GM19372 (cell line): ENCODE data around the gene KBTBD12.

ENCODE experiments used
- ATAC-seq: cut with Tn5 transposase; IDR thresholded peaks from one replicate; pipeline ENCODE4 v1.9.1; 2021; ENCODE audit warnings: mild to moderate bottlenecking, low read depth, moderate library complexity; ENCODE audit not compliant: unreplicated experiment

Gene KBTBD12

DNA sequence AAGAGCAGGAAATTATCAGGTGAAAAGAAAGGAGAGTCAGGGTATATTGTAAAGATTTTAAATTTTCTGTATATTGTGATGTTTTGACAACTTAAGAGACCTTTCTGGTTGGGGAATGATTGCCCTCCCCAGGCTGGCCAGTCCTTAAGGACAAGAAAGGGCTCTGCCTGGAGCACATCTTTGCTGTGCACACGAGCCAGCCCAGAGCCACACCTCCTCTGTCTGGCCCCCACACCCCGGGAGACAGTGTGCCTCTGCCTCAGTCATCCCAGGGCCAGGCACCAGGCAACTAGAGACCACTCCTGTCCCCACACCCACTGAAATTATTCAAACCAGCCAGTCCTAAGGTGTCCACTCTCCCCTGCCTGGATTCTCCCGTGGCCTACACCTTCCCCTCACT, 67.1 kb downstream of the KBTBD12 start:
- no peak for ATAC-seq

DNA sequence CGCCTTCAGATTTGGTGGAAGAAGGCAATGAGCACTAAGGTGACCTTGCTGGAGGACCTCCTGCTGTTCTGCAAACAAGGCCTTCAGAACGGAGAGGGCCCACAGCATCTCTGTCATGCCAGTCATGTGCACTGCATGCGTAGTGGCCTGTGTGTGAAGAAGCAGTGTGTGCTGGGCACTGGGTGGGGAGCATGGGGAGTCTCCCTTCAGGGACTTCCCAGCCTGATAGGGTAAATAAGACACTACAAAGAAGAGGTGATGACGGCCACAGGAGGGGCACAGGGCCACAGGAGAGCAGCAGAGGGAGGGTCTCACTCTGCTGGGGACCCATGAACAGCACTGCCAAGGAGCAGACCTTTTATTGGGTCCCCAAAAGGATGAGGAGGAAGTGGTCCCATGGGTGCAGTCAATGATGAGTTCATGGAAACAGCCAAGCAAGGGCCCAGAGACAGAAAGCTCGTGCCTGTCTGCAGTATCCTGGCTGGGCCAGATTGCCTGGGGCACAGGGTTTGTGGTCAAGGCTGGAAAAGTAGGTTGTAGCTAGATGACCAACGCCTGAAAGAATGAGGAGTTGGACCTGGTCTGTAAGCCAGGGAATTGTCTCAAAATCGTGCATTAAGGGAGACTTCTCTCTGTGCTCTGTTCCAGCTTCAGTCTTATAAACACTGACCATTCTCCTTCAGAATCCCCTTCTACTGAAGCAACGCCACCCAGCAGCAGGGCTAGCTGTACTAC, 69.4 kb downstream of the KBTBD12 start:
- ATAC-seq: no peak

DNA sequence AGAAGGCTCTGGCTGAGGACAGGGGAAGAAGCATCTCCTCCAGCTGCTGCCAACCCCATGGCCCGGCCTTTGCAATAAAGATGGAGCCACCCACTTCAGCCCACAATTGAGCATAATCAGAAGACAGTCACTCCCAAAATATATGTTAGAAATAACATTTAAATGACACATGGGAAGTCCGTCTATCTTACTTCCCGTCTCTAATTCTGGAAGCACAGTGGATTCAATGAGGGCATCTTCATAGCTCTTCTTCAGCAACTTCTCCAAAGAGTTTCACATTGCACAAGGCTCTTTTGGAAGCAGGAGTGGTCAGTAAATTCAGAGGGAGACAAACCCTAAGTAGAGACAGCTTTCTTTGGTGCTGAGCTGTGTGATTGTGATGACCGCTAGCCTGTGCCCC, 70.2 kb downstream of the KBTBD12 start:
- no peak for ATAC-seq

DNA sequence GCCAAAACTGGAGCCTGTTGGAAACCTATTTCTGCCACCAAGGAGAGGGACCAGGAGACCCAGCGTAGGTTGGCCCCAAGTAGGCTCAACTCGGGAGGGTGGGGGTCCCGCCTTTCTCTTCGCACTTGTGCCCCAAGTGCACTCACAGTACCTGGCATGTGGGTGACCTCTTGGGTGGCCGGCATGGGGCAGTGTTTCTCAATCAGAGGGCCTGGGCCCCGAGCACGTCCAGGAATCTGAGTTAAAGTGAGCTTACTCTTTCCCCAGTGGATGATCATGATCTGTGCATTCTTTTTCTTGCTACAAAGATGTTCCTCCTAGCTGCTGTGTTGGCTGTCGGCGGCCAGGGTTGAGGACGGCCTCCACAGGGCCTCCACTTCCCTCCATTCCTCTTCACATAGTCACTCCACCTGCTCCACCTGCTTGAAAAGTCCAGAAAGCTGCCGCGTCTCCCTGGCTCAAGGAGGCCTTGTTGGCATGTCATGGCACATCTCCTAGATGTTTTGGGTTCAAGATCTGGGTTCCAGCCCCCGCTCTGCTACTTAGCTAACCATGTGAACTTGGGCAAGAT, 70.7 kb downstream of the KBTBD12 start:
- no peak for ATAC-seq

DNA sequence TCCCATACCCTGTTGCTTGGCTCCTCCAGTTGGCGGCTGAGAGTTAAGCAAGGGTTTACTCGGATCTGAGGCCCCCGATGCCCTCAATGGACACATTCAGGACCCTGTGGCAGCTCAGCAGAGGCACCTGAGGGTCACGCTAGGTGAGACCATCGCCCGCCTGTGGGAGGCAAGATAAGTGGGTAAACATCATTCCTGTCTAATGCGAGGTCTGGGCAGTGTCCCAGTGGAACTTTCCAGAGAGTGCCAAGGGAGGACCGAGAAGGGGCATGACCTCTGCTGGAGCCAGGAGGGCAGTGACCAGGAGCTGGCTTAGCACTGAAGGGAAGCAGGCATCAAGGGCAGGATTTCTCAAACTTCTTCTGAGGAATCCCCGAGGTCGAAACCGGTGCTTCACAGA, 71.8 kb downstream of the KBTBD12 start:
- ATAC-seq: no peak

DNA sequence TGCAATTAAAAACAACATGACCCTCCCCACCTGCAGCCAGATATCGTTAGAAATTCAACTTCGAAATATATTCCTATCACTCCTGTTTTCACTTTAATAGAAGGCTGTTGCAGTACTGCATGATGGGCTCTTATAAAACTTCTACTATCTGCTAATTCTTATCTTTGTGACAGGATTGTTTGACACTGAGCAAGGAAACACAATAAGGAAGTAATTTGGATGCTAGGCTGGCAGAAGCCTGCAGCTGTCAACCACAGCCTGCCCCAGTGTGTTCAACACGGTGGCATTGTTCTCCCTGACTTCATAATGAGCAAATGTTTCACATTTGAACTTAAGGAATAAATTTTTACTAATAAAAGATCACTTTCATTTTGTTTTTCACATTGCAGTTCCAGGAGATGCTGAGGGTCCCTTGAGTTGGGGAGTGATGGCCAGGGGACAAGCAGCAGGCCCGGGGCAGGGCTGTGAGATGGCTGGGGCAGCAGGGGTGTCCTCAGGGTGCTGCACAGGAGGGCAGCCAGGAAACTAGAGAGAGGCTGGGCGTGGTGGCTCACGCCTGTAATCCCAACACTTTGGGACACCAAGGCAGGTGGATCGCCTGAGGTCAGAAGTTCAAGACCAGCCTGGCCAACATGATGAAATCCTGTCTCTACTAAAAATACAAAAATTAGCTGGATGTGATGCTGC, 72.4 kb downstream of the KBTBD12 start:
- no peak for ATAC-seq

DNA sequence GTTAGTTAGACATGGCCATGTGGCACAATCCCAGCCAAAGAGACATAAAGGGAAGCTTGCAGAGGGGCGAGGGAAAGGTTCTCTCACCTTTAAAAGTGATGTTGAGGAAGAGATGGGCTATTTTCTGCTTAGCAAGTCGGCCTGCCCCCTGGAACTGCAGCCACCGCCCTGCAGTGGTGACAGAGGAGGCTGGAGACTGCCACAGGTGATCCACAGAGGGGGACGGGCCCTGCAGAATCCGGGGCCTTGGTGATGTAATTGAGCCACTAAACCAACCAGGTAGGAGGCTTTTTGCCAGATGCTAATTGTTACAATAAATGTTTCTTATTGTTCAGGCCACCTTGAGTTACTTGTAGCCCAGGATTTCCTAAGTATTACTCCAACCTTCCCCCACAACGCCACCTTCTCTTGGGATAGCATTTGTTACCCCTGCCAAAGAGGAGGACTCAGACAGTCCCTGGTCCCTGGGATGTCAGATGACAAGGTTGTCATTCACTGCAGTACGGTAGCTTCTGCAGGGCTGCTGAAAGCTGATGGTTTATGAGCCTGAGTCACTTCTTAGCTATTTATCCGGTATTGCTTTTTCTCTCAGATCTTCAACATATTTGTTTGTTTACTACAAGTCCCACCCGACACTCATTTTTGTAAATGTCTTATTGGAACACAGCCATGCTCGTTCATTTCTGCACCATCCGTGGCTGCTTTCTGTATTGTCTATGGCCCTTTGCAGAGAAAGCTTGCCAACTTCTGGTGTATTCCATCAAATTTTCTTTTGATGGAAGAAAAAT, 73.9 kb downstream of the KBTBD12 start:
- no peak for ATAC-seq

DNA sequence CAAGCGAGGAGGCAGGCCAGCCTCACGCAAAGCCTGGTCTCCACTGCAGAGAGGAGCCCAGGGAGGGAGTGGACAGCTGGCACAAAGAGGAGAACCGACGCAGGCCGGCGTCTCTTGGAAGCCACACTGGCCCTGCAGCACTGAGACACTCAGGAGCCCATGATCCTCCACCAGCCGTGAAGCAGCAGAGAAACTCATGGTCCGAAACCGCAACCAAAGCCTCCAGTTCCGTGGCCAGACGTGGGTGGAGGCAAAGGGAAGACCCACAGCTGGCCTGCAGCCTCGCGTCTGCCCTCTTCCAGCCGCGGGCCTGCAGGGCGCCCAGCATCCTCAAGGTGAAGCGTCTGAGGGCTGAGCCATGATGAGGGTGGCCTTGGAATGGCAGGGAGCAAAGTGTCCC, 75.0 kb downstream of the KBTBD12 start:
- ATAC-seq: no peak

DNA sequence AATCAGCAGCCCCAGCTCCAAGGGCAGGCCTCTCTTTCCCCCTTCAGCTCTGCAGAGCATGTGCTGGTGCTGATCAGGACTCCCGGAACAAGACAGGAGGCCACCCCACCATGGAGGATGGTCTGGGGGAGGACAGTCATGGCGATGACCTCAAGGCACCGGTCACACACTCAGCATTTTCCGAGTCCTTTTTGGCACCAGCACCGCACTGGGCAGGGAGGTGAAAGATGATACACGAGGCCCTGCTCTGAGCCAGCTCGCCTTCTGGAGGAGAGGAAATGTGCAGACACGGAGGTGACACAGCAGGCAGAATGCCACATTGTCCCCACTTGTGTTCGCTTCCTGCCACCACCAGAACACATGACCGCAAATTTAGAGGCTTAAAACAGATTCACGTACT, 75.4 kb downstream of the KBTBD12 start:
- no peak for ATAC-seq

DNA sequence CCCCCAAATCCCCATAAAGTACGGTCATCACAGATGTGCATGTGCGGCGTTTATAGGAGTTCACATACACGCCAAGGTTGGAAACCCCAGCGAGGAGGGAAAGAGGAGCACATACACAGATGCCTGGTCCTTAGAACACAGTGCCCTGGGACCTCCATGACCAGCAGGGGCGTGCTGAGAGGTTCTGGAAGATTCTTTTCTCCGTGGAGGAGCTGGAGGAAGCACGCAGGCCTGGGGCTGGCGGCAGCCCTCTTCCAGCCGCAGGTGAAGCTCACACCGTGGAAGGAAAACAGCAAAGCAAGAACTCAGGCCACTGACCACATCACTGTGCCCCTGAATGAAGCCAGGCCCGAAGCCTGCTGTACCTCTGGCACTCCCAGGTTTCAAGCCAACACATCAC, 76.2 kb downstream of the KBTBD12 start:
- ATAC-seq: no peak

DNA sequence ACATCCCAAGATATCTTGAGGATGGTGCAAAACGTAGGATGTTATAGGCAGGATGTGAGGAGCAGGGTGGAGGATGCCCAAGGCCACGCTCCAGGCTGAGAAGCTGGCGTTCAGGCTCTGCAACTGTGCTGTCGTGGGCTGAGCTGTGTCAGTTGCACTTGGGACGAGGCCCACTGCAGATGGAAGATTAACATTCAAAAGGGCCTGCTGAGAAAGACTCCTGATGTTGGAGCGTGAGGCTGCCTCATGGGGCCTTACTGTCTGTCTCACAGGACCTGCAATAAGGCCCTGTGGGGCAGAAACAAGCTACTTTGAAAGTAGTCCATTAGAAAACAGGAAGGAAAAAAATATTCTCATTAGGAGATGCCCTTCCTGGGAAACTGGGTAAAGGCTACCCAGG, 76.6 kb downstream of the KBTBD12 start:
- ATAC-seq: no peak

DNA sequence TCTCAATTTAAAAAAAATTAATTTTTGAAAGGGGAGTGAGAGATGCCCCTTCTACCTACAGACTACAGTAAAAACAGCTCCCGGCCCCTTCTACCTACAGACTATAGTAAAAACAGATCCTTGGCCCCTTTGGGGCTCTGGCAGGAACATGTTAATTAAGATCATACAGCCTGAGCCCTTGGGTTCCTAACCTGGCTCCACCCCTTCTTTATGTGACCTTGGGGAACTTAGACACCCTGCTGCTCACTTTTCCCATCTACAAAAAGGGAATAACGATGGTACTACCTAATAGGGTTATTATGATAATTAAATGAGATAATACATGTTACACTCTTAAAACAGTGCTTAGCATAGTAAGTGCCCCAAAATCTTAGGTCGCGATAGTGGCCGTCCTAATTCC, 77.1 kb downstream of the KBTBD12 start:
- no peak for ATAC-seq

DNA sequence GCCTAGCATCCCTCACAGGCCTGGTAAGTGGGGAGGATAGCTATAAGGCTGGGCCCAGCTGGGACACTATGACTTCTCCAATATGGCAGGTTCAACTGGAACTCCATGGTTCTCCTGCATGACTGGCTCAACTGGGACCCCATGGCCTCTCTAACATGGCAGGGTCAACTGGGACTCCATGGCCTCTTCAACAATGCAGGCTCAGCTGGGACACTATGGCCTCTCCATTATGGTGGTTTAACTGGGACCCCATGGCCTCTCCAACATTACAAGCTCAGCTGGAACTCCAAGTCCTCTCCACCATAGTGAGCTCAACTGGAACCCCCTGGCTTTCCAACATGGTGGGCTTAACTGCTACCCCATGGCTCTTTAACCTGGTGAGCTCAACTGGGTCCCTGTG, 79.0 kb downstream of the KBTBD12 start:
- no peak for ATAC-seq

DNA sequence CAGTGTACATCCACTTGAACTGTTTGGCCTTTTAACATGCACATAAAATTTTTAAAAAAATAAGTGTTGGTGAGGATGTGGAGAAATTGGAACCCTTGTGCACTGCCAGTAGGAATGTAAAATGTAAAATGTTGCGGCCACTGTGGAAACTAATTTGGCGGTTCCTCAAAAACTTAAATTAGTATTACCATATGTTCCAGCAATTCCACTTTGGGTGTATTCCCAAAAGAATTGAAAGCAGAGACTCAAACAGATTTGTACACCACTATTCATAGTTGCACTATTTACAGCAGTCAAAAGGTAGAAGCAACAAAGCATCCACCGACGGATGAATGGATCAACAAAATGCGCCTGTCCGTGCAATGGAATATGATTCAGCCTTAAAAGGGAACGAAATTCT, 82.0 kb downstream of the KBTBD12 start:
- no peak for ATAC-seq

DNA sequence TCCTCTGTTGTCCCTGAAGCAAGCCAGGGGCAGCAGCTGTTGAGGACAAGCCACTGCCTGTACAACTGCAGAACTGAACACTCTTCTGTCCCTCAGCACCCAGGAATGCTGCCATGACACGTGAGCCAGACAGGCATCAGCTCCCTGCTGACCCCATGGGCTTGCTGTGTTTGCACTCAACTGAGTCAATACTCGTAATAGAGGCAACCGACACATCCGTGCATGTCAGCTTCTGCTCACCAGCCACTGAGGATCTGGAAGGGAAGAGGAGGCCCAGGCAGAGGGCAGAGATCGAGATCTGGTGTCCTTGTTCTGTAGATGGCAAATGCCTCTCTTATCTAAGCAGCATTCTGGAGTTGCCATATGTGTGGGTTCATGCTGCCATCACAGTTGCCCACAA, 82.9 kb downstream of the KBTBD12 start:
- no peak for ATAC-seq

DNA sequence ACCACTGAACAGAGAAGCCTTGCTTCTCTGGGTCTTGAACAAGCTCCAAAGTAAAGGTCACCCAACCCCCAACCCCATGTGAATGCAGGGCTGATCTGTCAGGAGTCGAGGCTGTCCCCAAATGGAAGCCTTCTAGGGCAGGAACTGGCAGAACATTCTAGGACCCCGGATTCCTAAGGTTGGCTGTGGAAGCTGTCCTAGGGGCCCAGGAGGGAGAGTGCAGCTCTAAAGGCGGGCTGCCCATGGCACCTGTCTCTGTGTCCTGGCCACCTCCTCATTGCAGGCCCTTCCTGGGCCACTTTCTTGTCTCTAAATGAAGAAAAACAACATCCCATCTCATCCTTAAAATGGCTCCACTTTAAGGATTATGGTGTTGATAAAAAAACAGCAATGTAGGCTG, 83.6 kb downstream of the KBTBD12 start:
- no peak for ATAC-seq

DNA sequence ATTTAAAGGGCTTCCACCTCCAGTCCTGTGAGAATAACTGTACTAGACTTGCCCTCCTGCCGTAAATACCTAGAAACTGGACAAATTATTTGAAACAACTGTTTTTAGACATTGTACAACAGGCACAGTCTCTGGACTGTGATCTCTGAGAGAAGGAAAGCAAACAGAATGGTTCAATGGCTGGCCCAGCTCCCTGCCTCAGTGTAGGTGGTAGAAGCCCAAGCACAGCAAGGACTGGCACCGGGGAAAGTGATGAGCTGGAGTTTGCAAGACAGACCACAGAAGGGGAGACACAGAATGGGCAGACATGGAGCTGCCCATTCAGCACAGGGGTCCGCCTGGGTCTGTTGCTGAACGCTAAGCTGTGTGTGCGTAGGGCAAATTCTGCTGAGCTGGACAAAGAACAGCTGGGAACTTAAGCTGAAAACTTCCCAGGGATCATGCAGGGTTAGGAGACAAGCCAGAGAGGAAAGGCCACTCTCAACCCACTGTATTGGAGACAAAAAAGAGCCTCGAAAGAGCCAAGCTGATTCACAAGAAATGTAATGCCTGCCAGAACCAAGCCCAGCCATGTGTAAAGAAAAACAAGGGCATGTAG, 84.6 kb downstream of the KBTBD12 start:
- no peak for ATAC-seq

DNA sequence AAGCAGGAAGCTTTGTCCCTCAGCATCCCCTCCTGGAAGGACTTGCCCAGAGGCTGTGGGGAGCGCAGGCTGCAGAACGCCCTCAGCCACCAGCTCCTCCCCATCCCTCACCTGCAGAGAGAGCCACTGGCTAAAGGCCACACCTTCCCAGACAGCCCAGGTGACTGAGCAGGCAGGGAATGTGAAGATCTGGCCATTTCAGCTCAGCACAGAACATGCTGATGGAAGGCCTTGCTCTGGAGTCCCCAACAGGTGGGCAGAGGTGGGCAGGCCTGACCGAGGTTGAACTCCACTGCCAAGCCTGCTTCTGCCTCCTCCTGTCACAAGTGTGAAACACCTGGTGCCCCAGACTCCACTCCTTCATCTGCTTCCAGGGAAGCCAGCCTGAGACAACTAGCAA, 86.5 kb downstream of the KBTBD12 start:
- ATAC-seq: no peak

DNA sequence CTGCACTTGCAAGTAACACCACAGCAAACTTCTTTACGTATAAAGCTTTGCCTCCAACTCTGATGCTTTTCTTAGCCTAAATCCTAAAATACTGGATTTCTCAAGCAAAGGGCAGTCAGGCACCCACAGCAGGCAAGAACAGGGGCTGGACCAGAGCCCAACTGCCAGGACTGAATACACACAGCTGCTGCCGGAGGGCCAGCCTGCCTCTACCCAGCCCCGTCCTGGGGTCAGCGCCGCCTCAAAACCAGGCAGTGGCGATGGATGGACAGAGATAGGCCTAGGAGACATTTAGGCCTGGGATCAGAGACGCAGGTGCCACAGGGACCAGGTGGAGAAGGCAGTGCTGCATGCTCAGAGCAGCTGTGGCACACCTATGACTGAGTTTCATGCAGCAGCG, 89.6 kb downstream of the KBTBD12 start:
- no peak for ATAC-seq

DNA sequence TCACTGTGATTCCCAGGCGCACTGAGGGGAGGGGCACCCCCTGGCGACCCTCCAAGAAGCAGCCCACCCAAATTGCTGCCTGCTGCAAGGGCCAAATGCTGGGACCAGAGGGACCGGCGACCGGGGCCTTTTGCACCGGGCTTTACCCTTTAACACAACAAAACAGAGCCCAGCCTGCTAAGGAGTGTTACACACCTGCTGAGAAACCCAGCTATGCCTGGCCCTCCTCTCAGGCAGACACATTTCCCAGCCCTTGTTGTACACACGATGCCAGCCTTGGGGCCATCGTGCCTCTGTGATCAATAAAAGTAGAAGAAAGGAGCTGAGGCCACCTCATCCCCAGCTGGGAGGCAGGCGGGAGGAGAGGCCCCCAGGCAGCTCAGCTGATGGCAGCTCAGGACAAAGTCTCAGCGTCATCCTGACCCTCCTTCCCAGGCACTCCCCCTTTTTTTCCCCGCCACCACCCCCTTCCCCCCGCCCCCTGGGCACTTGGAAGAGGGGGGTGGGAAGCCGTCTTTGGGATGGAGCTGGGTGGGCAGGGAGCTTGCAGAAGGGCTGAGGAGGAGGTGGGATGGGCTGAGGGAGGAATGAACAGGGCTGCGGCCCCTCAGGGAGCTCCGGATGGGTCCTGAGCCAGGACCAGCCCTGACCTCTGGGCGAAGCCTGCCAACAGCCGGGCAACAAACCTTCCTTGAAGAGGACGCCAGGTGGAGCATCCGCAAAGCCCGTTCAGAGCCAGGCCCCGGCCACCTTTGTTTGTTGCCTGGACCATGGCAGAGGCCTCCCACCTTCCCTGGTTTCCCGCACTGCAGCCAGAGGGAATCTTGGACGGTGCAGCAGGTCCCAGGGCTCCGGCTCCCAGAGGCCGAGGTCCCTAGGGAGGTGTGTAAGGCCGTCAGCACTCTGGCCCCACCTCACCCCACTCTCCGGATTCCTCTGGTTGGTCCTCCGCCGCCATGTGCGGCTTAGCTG, 91.3 kb downstream of the KBTBD12 start:
- no peak for ATAC-seq
